Measurements from ENCODE around the gene CCL4.

The CCL4 gene

GRCh38 chr17:36147601-36148000, 44.0 kb downstream of the CCL4 start:
- no peak for DNase-seq

DNA sequence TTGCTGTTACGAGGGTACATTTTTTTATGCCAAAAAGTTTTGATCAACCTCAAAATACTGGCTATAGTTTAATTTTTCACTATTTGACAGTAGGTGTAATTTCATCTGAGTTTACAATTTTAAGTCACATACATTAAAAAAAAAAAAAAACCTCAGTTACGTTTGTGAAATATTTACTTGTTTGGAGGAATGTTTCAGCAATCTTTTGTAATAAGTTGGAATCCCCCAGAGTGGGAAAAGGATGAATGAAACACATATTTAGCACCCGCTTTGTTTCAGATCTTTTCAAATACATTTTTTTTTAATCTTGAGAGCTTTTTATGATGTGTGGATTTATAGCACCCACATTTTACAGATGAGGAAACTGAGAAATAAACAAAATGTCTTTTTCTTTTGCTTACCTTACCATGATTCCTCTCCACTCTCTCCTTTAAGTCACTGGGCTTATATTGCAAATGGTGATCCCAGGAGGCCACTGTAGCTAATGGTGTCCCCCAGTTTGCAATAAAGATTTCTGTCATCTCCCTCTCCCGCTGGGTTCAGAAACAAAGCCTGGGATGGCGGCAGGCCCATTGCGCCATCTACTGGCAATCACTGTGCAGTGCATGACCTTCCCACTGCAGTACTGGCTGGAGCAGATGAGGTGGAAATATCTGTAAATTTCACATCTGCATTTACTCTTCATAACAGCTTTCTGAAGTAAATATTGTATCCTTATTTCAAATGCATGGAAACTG, 45.1 kb downstream of the CCL4 start:
- DNase-seq = no peak

DNA sequence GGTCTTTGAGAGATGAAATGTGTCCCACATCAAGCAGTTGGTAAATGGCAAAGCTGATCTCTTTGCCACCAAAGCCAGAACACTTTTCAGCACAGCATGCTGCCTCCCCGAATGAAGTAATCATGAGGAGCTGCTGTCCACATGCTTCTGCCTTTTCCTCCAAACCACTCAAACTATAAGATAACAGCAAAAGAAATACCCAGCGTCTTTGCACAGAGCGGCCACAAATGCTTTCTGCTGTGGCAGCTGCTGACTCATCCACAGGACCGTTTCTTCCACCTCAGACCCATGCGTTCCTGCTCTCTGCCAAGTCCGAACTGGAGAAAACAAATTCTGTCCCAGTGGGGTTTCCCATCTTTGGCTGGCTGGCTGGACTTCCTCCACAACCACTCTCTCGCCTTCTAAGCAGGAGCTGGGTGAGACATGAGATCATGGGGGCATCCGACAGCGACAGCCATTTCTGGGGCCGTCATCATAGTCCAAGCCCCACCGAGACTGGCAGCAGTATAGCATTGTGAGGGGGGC, 45.7 kb downstream of the CCL4 start:
- no peak for DNase-seq

DNA sequence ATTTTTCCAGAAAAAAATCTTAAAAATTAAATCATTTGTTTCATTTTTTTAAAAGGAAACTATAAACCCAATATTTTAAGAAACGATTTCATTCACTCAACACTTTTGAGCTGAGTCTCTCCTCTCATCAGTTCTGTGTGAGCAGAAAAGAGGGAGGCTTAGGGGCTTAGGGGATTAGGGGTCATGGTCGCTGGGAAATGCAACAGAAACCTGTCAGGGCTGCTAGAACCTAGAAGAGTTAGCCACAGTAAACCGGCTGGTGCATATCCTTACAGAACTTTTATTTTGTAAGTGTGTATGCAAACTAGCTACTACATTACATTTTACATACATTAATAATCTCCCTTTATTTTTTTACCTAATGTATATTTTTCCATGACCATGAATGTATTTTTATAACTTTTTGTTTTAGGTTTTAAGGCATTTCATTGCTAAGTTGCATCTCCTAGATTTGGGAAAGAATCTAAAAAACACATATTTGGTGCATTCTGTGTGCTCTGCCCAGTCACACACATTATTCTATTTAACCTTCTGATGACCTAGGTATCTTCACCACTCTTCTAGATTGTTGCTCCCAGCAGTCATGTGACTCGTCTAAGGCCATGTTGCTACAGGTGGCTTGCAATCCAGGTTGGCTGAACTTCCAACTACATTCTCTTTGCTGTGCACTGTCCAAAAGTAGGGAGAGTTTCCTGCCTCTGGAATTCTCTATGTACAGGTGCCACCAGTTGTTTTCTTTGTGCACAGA, 48.4 kb downstream of the CCL4 start:
- no peak for DNase-seq

DNA sequence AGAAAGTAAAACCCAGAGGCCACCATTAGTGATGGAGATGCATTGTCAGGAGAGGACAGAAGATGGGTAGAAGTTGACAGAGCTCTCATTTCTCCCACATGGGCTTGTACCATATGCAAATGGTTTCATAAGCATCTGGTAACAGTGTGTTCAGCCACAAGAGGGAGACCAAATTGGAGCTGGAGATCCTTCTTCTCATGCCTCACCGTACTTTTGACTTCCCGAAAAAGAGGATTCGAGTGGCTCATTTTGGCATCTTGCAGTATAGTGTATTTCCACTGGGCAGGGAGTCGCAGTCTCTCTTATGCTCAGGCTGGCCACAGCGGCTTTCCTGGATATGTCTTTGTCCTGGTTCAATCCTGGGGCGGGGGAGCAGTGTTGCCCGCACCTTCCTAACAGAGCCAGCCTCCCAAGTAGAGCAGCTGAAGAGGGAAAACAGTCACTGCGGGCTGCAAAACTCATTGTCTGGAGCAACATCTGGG, 49.1 kb downstream of the CCL4 start:
- DNase-seq = no peak

DNA sequence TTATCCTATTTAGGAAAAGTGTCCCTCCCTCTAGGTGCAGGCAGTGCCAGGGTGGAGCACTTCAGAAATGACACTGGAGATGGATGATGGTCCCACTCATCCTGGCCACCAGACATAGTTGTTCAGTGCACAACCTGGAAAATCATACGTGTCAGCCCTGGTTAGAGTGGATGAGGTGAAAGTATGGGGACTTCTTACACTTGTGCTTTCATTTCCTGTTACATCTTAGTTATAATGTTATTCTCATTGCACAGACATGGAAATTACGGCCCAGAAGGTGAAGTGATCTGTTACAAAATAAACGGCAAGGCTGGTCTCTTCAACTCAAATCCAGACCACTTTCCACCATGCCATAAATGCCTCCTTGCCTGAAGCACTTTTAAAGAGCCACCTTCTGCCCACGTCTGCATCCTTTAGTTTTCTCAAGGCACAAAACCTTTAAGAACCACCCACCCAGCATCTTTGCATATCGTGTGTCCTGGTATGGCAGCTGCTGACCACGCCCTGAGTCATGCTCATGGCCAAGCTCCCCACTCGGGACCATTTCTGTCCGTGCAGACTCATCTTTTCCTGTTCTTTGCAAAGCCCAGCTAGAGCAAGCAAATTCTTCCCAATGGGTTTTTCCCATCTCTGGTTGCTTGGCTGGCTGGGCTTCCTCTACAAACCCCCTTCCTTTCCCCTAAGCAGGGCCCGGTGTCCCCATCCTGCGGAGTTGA, 50.4 kb downstream of the CCL4 start:
- no peak for DNase-seq

All from cortex of kidney (tissue), 1 donor.